Central memory CD4-positive, alpha-beta T cell (primary cell): ENCODE measurements around the gene TMEM252.

Experiments used
- DNase-seq: peaks from one replicate; pipeline ENCODE4 v3.0.0; 2022

TMEM252 gene

GRCh38 chr9:68497629-68498028, 43.1 kb downstream of the TMEM252 start:
- DNase-seq, result no peak

- no peak for DNase-seq
These were observed 44.3 kb downstream of the TMEM252 start for GRCh38 chr9:68496356-68496755.

- no peak for DNase-seq
These were observed 45.4 kb downstream of the TMEM252 start for GRCh38 chr9:68495247-68495646.

GRCh38 chr9:68493958-68494577, 46.6 kb downstream of the TMEM252 start:
- DNase-seq, result no peak

GRCh38 chr9:68493541-68493940, 47.1 kb downstream of the TMEM252 start:
- no peak for DNase-seq

GRCh38 chr9:68492806-68493205, 47.9 kb downstream of the TMEM252 start:
- no peak for DNase-seq

- no peak for DNase-seq
These were observed 51.0 kb downstream of the TMEM252 start for GRCh38 chr9:68489646-68490045.

- DNase-seq, result no peak
These were observed 52.6 kb downstream of the TMEM252 start for GRCh38 chr9:68488126-68488525.
